ENCODE data around the gene FAM163B.

FAM163B gene

DNA sequence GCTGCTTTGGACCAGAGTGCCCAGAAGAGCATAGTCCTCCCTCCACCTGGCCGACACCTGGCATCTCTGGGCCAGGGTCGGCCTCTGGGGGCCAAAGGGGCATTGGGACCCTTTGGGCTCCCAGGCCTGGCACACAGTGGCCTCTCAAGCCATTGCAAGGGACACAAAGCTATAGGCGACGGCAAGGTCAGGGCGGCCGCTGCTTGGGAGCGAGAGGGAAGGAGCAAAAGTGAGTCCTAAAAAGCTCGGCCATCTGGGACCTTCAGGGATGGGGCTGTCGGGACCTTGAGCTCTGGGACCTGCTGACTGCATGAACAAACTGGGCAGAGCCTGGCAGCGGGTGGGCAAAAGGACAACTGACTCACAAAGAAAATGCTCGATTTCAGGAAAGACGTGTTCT, 40.8 kb upstream of the FAM163B start:
- TF ChIP-seq, protein P1, sequence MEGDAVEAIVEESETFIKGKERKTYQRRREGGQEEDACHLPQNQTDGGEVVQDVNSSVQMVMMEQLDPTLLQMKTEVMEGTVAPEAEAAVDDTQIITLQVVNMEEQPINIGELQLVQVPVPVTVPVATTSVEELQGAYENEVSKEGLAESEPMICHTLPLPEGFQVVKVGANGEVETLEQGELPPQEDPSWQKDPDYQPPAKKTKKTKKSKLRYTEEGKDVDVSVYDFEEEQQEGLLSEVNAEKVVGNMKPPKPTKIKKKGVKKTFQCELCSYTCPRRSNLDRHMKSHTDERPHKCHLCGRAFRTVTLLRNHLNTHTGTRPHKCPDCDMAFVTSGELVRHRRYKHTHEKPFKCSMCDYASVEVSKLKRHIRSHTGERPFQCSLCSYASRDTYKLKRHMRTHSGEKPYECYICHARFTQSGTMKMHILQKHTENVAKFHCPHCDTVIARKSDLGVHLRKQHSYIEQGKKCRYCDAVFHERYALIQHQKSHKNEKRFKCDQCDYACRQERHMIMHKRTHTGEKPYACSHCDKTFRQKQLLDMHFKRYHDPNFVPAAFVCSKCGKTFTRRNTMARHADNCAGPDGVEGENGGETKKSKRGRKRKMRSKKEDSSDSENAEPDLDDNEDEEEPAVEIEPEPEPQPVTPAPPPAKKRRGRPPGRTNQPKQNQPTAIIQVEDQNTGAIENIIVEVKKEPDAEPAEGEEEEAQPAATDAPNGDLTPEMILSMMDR (IDR thresholded peaks at IDR 0.05; ENCODE audit: extremely low read depth, missing control alignments), result no peak

DNA sequence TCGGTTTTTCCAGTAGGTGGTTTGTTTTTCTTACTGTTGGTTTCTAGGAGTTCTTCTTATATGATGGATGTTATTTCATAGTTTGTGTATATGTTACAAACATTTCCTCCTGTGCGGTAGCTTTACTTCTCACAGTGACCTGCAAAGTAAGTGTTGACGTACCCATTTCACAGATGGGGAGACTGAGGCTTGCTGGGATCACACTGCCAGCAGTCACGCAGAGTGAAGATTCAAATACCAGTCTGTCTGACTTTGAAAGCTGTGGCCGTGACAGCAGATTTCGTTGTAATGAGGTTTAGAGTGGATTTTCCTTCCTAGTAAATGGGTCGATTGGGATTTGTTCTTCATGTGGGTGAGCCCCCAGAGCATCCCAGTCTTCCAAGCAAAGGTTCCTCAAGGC, 40.0 kb upstream of the FAM163B start:
- TF ChIP-seq, protein P1 (IDR thresholded peaks at IDR 0.05; ENCODE audit: extremely low read depth, missing control alignments), result no peak
- DNase-seq (ENCODE audit: low spot score), result no peak

More for the DNA sequence above, 40.8 kb upstream of the FAM163B start:
- no peak for DNase-seq (ENCODE audit: low spot score)

DNA sequence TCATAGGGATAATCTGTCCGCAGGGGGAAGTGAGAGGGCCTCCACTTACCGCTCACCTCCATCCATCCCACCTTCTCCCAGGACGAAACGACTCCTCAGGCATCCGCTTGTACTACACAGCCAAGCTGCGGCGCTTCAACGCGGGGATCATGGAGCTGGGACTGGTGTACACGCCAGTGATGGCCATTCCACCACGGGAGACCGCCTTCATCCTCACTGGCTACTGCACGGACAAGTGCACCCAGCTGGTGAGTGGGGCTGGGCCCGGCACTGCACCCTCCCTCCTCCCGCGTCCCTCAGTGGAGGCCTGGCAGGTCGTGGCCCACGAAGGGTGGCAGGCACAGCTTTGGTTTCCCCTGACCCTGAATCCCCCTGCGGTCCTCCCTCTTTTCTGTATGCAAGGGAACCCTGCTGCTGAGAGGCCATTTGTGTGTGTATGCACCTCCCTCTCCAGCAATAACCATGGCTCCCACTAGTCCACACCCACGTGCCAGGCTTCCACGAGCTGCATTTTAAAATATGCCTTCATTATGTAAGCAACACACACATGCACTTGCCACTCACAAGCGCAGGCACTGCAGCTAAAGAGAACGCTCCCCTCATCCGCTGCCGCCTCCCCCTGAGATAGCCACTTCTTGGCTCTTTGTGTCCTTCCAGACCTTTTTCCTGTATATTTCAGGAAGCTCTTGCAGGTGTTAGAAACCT, 38.7 kb upstream of the FAM163B start:
- TF ChIP-seq, protein P1 (IDR thresholded peaks at IDR 0.05; ENCODE audit: extremely low read depth, missing control alignments), result no peak
- no peak for DNase-seq (ENCODE audit: low spot score)

DNA sequence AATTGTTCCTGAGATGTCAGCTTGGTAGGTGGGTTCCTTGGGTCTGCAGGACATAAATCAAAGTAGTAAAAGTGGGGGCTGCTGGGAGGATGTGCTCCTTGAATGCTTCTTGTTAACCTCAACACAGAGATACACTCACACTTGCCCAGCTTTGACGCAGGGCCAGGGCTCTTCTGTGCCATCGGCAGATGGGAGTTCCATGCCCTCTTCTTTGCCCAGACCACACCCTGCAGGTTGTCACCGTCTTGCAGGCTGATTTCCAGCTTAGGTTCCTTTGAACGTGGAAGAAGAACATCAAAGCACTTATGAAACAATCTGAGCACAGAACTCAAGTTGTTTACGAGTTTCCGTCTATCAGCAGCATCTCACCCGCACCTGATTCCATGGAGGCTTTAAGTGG, 38.0 kb upstream of the FAM163B start:
- TF ChIP-seq, protein P1 (IDR thresholded peaks at IDR 0.05; ENCODE audit: extremely low read depth, missing control alignments), result no peak
- DNase-seq (ENCODE audit: low spot score), result no peak

DNA sequence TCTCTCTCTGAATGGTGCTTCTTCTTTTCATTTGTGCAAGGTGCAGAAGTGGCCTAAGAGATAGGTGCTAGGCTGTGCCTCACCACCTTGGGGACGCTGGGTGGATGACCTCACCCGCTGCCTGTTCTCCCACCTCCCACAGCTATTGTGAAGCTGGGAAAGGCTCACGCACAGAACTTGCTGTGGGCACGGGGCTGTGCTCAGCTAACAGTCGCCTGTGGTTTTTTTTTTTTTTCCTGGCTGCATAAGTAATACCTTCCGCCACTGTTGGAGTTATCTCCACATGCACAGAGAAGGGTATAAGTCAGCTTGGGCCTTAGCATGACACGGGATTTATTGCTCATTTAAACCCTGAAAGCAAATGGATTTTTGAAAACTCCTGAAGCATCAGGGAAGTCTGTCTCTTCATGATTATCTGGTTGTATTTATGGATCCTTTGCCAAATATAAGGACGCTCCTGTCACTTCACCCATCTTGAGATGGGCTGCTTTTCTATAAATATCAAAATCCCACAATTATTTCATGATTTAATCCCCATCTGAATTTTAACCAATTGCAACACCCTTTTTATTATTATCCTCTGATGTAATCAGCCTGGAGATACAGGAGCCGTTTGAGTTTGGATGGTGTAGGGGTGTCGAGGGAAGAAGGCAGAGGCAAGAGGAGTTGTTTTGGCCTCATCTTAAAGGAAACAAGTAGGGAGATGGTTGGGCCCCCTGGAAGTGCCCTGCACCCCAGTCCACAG, 36.0 kb upstream of the FAM163B start:
- no peak for DNase-seq (ENCODE audit: low spot score)
- TF ChIP-seq, protein P1 (IDR thresholded peaks at IDR 0.05; ENCODE audit: extremely low read depth, missing control alignments), result no peak

DNA sequence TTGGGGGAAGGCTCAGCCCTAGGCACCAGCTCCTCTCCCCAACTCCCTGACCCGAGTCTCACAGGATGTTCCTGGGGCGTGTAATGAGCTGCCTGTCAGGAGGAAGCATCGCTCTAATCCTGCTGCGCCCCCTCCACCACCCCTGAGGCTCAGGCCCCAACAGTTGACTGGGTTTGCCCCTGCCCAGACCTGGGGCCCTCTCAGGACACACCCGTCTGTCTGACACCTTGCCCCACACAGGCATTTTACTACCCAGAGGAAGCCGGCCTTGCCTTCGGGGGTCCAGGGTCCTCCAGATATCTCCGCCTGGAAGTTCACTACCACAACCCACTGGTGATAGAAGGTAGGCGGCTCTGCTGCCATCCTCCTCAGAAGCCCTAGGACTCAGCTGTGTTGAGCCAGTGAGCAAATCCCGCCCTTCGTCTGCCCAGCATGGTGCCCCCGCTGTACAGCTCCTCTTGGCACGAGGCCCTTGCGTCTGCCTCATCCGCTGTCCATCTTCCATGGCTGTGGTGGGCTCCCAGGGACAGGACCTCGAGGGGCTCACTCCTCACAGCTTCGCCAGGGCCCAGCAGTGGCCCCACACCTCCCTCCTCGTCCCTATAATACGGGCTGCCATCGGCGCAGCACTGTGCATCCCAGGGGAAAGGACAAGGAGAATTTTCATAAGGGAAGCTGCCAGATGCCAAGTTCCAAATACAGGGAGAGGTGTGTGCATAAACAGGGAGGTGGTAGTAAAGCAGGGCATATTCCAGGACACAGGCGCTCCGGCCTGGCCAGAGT, 35.0 kb upstream of the FAM163B start:
- no peak for DNase-seq (ENCODE audit: low spot score)
- TF ChIP-seq, protein P1 (IDR thresholded peaks at IDR 0.05; ENCODE audit: extremely low read depth, missing control alignments), result no peak

DNA sequence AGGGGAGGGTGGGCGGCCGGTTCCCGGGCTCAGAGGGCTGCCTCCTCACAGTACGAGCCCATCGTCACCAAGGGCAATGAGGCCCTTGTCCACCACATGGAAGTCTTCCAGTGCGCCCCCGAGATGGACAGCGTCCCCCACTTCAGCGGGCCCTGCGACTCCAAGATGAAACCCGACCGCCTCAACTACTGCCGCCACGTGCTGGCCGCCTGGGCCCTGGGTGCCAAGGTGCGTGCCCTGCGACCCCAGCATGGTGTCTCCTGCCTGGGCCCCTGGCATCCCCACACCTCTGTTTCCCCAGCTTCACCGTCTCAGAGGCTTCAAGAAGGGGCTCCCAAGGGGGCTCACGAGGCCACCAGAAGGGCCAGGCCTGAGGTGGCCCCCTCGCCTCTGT, 34.2 kb upstream of the FAM163B start:
- TF ChIP-seq, protein P1 (IDR thresholded peaks at IDR 0.05; ENCODE audit: extremely low read depth, missing control alignments), result no peak
- no peak for DNase-seq (ENCODE audit: low spot score)
